ENCODE results near the gene TMEM43. TPM values are rescaled to one million over a fixed set of nuclear protein-coding genes. Genes with fewer than 3 reads are reported as not detected.

TMEM43 gene
- total and polyA plus RNA-seq, 2 of the 8 experiments (the other 6 are each of a cell fraction or from before 2014, with no cell fraction given): 27.0 to 33.7 TPM

DNA sequence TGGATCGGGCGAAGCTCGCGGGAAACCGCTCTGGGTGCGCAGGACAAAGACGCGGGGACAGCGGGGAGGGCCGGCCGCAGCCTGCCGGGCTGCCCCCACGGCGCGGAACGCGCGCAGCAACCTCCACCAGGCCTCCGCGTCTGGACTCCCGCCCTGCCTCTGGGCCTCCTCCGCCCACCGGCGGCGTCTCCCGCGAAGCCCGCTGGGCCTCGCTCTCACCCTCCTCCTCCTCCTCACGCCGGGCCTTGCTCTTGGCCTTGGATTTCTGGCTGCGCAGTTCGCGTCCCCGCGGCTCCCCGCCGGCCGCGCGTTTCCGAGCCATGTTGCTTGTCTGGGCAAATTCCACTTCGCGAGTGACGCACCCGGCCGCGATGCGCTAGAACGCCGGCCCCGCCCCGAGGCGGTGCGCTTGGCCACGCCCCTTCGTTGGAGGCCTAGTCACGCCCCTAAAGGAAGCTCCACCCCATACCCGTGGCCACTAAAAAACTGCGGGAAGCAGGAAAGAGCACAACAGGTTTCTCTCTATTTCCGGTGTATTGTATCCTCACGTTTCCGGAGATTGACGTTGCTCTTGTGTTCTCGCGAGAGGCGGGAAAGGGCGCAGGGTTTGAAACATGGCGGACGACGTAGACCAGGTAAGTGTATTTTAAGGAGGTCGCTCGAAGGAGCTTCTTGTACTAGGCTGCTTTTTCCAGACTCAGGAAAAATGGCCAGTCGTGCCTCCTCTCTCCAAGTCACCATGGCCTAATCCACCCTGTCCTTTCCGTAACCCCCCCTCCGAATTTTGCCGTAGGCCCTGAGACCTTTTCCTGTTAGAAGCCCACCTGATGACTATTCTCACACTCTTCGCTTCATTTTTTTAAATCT is 53.6 kb downstream of the TMEM43 start, which contains the start of the genes LSM3 and XPC (continued):
- TF ChIP-seq EZH2 (IDR thresholded peaks at IDR 0.05; ENCODE audit: low read depth, low read length, severe bottlenecking): no peak
- TF ChIP-seq RXRA (IDR thresholded peaks at IDR 0.05; ENCODE audit: insufficient read depth, low read depth, low read length): no peak
- TF ChIP-seq TAF1 (IDR thresholded peaks at IDR 0.05; ENCODE audit: low read depth, low read length): peak; percentile 90
- TF ChIP-seq POLR2AphosphoS5 (IDR thresholded peaks at IDR 0.05; ENCODE audit: low read depth, low read length): peak; percentile 60
- TF ChIP-seq, protein P1, sequence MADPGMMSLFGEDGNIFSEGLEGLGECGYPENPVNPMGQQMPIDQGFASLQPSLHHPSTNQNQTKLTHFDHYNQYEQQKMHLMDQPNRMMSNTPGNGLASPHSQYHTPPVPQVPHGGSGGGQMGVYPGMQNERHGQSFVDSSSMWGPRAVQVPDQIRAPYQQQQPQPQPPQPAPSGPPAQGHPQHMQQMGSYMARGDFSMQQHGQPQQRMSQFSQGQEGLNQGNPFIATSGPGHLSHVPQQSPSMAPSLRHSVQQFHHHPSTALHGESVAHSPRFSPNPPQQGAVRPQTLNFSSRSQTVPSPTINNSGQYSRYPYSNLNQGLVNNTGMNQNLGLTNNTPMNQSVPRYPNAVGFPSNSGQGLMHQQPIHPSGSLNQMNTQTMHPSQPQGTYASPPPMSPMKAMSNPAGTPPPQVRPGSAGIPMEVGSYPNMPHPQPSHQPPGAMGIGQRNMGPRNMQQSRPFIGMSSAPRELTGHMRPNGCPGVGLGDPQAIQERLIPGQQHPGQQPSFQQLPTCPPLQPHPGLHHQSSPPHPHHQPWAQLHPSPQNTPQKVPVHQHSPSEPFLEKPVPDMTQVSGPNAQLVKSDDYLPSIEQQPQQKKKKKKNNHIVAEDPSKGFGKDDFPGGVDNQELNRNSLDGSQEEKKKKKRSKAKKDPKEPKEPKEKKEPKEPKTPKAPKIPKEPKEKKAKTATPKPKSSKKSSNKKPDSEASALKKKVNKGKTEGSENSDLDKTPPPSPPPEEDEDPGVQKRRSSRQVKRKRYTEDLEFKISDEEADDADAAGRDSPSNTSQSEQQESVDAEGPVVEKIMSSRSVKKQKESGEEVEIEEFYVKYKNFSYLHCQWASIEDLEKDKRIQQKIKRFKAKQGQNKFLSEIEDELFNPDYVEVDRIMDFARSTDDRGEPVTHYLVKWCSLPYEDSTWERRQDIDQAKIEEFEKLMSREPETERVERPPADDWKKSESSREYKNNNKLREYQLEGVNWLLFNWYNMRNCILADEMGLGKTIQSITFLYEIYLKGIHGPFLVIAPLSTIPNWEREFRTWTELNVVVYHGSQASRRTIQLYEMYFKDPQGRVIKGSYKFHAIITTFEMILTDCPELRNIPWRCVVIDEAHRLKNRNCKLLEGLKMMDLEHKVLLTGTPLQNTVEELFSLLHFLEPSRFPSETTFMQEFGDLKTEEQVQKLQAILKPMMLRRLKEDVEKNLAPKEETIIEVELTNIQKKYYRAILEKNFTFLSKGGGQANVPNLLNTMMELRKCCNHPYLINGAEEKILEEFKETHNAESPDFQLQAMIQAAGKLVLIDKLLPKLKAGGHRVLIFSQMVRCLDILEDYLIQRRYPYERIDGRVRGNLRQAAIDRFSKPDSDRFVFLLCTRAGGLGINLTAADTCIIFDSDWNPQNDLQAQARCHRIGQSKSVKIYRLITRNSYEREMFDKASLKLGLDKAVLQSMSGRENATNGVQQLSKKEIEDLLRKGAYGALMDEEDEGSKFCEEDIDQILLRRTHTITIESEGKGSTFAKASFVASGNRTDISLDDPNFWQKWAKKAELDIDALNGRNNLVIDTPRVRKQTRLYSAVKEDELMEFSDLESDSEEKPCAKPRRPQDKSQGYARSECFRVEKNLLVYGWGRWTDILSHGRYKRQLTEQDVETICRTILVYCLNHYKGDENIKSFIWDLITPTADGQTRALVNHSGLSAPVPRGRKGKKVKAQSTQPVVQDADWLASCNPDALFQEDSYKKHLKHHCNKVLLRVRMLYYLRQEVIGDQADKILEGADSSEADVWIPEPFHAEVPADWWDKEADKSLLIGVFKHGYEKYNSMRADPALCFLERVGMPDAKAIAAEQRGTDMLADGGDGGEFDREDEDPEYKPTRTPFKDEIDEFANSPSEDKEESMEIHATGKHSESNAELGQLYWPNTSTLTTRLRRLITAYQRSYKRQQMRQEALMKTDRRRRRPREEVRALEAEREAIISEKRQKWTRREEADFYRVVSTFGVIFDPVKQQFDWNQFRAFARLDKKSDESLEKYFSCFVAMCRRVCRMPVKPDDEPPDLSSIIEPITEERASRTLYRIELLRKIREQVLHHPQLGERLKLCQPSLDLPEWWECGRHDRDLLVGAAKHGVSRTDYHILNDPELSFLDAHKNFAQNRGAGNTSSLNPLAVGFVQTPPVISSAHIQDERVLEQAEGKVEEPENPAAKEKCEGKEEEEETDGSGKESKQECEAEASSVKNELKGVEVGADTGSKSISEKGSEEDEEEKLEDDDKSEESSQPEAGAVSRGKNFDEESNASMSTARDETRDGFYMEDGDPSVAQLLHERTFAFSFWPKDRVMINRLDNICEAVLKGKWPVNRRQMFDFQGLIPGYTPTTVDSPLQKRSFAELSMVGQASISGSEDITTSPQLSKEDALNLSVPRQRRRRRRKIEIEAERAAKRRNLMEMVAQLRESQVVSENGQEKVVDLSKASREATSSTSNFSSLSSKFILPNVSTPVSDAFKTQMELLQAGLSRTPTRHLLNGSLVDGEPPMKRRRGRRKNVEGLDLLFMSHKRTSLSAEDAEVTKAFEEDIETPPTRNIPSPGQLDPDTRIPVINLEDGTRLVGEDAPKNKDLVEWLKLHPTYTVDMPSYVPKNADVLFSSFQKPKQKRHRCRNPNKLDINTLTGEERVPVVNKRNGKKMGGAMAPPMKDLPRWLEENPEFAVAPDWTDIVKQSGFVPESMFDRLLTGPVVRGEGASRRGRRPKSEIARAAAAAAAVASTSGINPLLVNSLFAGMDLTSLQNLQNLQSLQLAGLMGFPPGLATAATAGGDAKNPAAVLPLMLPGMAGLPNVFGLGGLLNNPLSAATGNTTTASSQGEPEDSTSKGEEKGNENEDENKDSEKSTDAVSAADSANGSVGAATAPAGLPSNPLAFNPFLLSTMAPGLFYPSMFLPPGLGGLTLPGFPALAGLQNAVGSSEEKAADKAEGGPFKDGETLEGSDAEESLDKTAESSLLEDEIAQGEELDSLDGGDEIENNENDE (IDR thresholded peaks at IDR 0.05; ENCODE audit: insufficient replicate concordance, low read length): no peak
- TF ChIP-seq, protein P2, sequence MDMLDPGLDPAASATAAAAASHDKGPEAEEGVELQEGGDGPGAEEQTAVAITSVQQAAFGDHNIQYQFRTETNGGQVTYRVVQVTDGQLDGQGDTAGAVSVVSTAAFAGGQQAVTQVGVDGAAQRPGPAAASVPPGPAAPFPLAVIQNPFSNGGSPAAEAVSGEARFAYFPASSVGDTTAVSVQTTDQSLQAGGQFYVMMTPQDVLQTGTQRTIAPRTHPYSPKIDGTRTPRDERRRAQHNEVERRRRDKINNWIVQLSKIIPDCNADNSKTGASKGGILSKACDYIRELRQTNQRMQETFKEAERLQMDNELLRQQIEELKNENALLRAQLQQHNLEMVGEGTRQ (IDR thresholded peaks at IDR 0.05; ENCODE audit: low read length): no peak
- peak; percentile 83; the same call in 1 of the 2 replicates for TF ChIP-seq EGR1 (IDR thresholded peaks at IDR 0.05; ENCODE audit: borderline replicate concordance, low read depth, low read length)
